ENCODE results near the gene RPE65.
A peak's percentile ranks its signal among the peaks of the same experiment; 100 is the strongest.
"Not testable (repeated sequence)": the region's sequence is repeated elsewhere in the genome, so short reads cannot be mapped to it uniquely, and the experiment has no call there.

RPE65 gene

GRCh38 chr1:68449901-68450300, at the start of gene RPE65:
RPE65 (minus strand) TSS chr1:68449954; CDS start chr1:68449905, 49 bp downstream.
- no peak for DNase-seq (ENCODE audit: low spot score)

GRCh38 chr1:68497358-68497698, 47.6 kb upstream of the RPE65 start:
- no peak for DNase-seq (ENCODE audit: low spot score)

GRCh38 chr1:68496680-68497357, 47.1 kb upstream of the RPE65 start, which contains the start of gene DEPDC1:
DEPDC1 (minus strand) TSS chr1:68497082; CDS start chr1:68496999, 83 bp downstream.
- peak; percentile 74 for DNase-seq (ENCODE audit: low spot score)

- DNase-seq (ENCODE audit: low spot score): no peak
Observed at GRCh38 chr1:68495968-68496679, 46.4 kb upstream of the RPE65 start.

- DNase-seq (ENCODE audit: low spot score): no peak
Observed at GRCh38 chr1:68495532-68495931, 45.8 kb upstream of the RPE65 start.

- no peak for DNase-seq (ENCODE audit: low spot score)
Observed at GRCh38 chr1:68493193-68493592, 43.4 kb upstream of the RPE65 start.

GRCh38 chr1:68492255-68492654, 42.5 kb upstream of the RPE65 start:
- DNase-seq (ENCODE audit: low spot score): not testable (repeated sequence)

GRCh38 chr1:68490046-68490651, 40.4 kb upstream of the RPE65 start:
- no peak for DNase-seq (ENCODE audit: low spot score)

- no peak for DNase-seq (ENCODE audit: low spot score)
Observed at GRCh38 chr1:68485431-68486022, 35.8 kb upstream of the RPE65 start.

GRCh38 chr1:68484618-68485017, 34.9 kb upstream of the RPE65 start:
- DNase-seq (ENCODE audit: low spot score): no peak

GRCh38 chr1:68481041-68481440, 31.3 kb upstream of the RPE65 start:
- no peak for DNase-seq (ENCODE audit: low spot score)

GRCh38 chr1:68479501-68479900, 29.7 kb upstream of the RPE65 start:
- DNase-seq (ENCODE audit: low spot score): no peak

- DNase-seq (ENCODE audit: low spot score): no peak
Observed at GRCh38 chr1:68478662-68479061, 28.9 kb upstream of the RPE65 start.

GRCh38 chr1:68476626-68477025, 26.9 kb upstream of the RPE65 start:
- not testable (repeated sequence) for DNase-seq (ENCODE audit: low spot score)

- no peak for DNase-seq (ENCODE audit: low spot score)
Observed at GRCh38 chr1:68473060-68473459, 23.3 kb upstream of the RPE65 start.

- peak; percentile 7 for DNase-seq (ENCODE audit: low spot score)
Observed at GRCh38 chr1:68470388-68470970, 20.7 kb upstream of the RPE65 start.

GRCh38 chr1:68464891-68465290, 15.1 kb upstream of the RPE65 start:
- no peak for DNase-seq (ENCODE audit: low spot score)

GRCh38 chr1:68460935-68461334, 11.2 kb upstream of the RPE65 start:
- no peak for DNase-seq (ENCODE audit: low spot score)

GRCh38 chr1:68459796-68460195, 10.0 kb upstream of the RPE65 start:
- no peak for DNase-seq (ENCODE audit: low spot score)

- DNase-seq (ENCODE audit: low spot score): no peak
Observed at GRCh38 chr1:68459091-68459490, 9.3 kb upstream of the RPE65 start.

GRCh38 chr1:68456202-68456601, 6.4 kb upstream of the RPE65 start:
- no peak for DNase-seq (ENCODE audit: low spot score)

GRCh38 chr1:68454534-68454933, 4.8 kb upstream of the RPE65 start:
- DNase-seq (ENCODE audit: low spot score): no peak

Data from pons (tissue), 1 donor.